IPS-18c (cell line): Measurements from ENCODE around the gene CREB5.

Experiments
- H3K4me3 ChIP-seq: 2 replicates; pipeline ENCODE4 v1.7.0; 2013; ENCODE audit warnings: low read depth, mild to moderate bottlenecking, low read length, moderate library complexity; ENCODE audit not compliant: insufficient read depth
- H3K9me3 ChIP-seq: one replicate; pipeline ENCODE4 v1.6.1; 2013; ENCODE audit warnings: mild to moderate bottlenecking, low read length, moderate library complexity; ENCODE audit not compliant: control insufficient read depth, insufficient read depth

CREB5 gene

GRCh38 chr7:28483908-28484605 is 71.7 kb downstream of the CREB5 start:
- H3K9me3 ChIP-seq, result no peaks in the 10 kb centered on the region
- H3K4me3 ChIP-seq, result no peak overlapping the region

DNA sequence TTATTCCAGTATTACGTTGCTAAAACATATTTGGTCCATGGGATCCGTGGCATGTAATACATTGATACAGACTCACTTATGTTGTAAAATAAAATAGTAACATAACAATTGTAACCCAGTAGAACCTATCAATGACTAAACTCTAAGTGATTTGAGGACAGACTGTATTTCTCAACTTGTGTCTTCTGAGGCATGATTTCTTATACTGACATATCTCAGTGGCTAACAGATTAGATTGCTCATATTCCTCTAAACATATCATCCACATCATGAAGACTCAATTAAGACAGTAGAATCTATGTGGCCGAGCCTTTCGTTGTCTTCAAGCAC is 72.3 kb downstream of the CREB5 start:
- no peaks in the 10 kb centered on the region for H3K9me3 ChIP-seq
- H3K4me3 ChIP-seq, result no peak overlapping the region

GRCh38 chr7:28487487-28487886 is 75.2 kb downstream of the CREB5 start:
- no peak overlapping the region for H3K4me3 ChIP-seq
- no peaks in the 10 kb centered on the region for H3K9me3 ChIP-seq

DNA sequence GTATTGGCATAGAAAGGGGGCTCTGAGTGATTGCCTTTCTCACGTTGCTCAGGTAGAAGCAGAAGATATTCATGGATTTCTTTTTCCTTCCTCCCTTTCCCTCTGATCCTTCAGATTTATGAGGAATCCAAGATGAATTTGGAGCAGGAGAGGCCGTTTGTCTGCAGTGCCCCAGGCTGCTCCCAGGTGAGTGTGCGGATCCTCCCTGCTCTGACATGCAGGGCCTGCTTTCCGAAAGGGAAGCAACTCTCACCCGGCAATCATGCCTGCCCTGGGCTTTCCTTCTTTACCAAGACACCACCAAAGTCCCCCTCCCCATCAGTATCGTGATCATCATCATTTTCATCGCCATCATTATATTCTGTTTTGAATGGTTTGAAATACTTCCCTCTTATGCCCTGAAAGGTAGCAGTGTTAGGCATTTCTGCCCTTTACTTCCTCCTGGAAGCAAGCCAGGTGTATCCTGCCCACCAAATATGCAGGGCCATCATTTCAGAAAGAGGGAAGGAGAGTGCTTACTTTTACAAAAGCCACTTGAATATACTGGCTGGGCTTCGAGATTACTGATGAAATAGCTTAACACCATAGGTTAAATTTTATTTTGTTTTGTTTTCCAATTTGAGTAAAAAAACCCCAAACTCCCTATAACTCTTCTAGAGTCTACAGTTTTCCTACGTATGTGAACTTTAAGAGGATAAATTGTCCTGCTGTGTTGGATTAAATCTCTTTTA is 75.9 kb downstream of the CREB5 start:
- Histone ChIP-seq H3K4me3 (no peak overlapping the region), H3K9me3 (no peaks in the 10 kb centered on the region)

DNA sequence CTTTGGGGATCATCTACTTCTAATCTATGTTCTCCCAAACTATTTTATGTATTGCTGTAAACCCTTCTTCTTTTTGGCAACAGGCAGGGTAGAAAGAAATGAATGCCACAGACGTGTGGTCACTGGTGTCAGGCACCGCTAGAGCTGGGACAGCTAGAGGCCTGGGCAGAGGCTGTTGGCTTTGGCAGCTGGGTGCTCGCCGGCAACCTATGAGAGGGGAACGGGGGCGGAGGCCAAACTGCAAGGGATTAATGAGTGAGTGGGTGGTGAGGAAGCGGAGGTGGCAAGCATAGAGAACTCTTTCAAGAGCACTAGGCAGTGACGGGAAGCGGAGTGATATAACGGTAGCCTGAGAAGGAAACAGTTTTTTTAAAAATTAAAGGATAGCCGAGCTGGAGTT is 78.5 kb downstream of the CREB5 start:
- no peaks in the 10 kb centered on the region for H3K9me3 ChIP-seq

DNA sequence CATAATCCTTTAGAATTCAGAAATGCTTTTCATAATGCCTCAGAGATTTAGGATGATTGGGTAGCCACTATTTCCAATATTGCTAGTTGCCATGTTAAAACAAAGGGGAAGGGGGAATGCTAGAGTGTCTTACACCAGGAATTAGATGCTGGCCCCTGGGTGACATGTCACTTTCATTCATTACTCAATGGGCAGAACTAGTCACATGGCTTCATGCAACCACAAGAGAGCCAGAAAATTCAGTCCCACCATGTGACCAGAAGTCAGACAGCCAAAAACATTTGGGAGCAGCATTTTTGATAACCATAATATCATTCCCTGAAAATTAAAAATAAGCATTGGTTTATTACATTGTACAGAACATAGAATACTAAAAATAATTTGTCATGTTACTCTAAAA is 81.2 kb downstream of the CREB5 start:
- H3K9me3 ChIP-seq, result no peaks in the 10 kb centered on the region
- no peak overlapping the region for H3K4me3 ChIP-seq

More for the DNA sequence above, 78.5 kb downstream of the CREB5 start:
- no peak overlapping the region for H3K4me3 ChIP-seq

DNA sequence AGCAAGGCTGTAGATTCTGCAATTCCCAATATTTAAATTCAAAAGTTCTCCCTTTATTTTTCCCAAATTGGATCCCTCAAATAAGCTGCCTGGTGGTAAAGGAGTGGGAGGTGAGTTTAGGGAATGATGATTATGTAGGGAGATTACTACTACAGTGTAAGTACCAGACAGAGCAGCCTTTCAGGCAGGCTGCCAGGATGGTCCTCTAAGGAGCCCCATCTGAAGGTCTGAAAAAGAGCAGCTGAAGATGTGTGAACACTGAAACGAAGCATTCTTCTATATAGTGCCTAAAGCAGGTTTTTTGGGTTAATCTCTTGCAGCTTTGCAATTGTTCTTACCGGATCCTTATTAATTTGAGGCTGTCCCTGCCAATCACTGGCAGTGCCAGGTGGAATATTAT is 84.7 kb downstream of the CREB5 start:
- Histone ChIP-seq H3K4me3 (no peak overlapping the region), H3K9me3 (no peaks in the 10 kb centered on the region)

- H3K4me3 ChIP-seq, result no peak overlapping the region
- no peaks in the 10 kb centered on the region for H3K9me3 ChIP-seq
Observed at GRCh38 chr7:28498636-28499035, 86.3 kb downstream of the CREB5 start.

GRCh38 chr7:28500138-28500537 is 87.8 kb downstream of the CREB5 start:
- Histone ChIP-seq H3K9me3 (no peaks in the 10 kb centered on the region), H3K4me3 (no peak overlapping the region)

- Histone ChIP-seq H3K9me3 (no peaks in the 10 kb centered on the region), H3K4me3 (no peak overlapping the region)
Observed at GRCh38 chr7:28502408-28502807, 90.1 kb downstream of the CREB5 start.

DNA sequence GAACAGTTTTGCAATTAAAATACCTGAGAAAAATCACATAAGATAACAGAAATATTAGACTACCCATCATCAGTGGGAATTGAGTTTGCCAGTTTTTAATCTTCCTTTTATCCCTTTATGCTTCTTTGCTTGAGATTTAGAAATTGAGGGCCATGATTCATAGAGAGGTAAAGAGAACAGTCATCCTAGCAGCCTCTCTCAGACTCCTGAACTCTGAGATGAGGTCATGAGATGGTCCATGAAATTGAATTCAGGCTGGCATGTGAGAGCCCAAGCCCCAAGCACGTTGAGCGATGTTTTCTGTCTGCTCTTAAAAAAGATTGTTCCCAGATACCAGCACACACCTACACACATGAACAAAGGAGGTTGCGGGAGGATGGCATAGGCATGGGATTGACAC is 91.1 kb downstream of the CREB5 start:
- no peaks in the 10 kb centered on the region for H3K9me3 ChIP-seq
- H3K4me3 ChIP-seq, result no peak overlapping the region

GRCh38 chr7:28505014-28505413 is 92.7 kb downstream of the CREB5 start:
- H3K9me3 ChIP-seq, result no peaks in the 10 kb centered on the region
- no peak overlapping the region for H3K4me3 ChIP-seq

- H3K9me3 ChIP-seq, result no peaks in the 10 kb centered on the region
Observed at GRCh38 chr7:28505867-28506266, 93.5 kb downstream of the CREB5 start.

GRCh38 chr7:28507525-28508282 is 95.4 kb downstream of the CREB5 start:
- no peak overlapping the region for H3K4me3 ChIP-seq
- H3K9me3 ChIP-seq, result no peaks in the 10 kb centered on the region

More at GRCh38 chr7:28505867-28506266, 93.5 kb downstream of the CREB5 start:
- no peak overlapping the region for H3K4me3 ChIP-seq

DNA sequence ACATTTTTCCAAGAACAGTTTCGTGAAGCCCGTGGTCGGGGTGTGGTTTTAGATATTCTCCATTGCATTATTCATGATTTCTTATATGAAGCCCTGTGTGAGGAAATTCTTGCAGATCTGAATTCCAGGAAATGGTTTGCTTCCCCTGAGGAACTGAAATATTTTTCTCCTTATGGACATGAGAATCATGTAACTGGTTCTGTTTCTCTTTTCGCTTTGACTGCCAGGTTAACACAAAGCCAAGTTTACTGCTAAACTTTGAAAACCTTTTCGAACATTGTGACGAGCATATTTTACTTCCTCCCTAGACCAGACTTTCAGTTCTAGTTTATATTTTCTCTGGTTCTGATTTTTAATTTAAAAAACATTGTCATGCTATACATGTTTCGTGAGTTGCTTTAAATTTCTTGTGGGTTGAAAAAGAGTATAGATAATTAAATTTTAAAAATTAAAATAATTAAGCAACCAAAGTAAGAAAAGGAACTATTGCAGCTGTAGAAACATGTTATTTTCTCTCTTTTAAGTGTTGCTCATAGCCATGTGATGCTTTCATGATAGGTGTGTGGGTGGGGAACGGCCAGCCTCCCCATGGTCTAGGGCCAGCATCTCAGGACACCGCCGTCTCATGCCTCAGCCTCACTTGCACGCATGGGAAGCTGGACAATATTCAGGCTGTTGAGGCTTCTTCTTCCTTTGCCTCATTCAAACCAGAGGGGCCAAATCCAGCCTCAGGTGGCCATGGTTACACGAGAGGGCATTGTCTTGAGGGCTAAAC is 97.1 kb downstream of the CREB5 start:
- no peaks in the 10 kb centered on the region for H3K9me3 ChIP-seq
- H3K4me3 ChIP-seq, result no peak overlapping the region

DNA sequence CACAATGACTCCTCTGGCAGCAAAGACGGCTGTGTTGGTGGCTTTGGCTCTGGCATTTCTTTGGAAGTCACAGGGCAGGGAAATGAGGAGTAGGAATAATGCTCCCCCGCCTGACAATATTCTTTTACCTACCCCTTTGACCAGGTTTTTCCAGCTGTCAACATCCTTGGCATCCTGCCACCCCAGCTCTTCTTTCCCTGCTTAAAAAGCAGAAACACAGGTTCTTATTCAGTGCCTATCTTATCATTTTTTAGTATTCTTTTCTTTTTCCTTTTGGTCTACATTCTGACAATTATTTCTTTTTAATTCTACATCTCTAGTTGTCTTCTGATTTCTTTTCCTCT is 97.7 kb downstream of the CREB5 start:
- H3K9me3 ChIP-seq, result no peaks in the 10 kb centered on the region
- no peak overlapping the region for H3K4me3 ChIP-seq

- H3K4me3 ChIP-seq, result no peak overlapping the region
- H3K9me3 ChIP-seq, result no peaks in the 10 kb centered on the region
Observed at GRCh38 chr7:28512668-28513440, 100.5 kb downstream of the CREB5 start.
